HFF-Myc (cell line): ENCODE data around the gene NTM.

Experiments
- DNase-seq: peaks from one replicate; pipeline ENCODE4 v3.0.0-alpha.2; 2011; ENCODE audit warnings: low read depth; ENCODE audit errors: extremely low read depth
- H3K4me3 ChIP-seq: replicated peaks from 2 replicates; pipeline ENCODE4 v1.5.1; 2011; ENCODE audit warnings: low read depth, mild to moderate bottlenecking, control low read depth, low read length
- TF ChIP-seq, protein P1 (sequence below): IDR thresholded peaks from 2 replicates; pipeline ENCODE4 v1.5.1; 2012; ENCODE audit warnings: mild to moderate bottlenecking, low read depth, low read length, control low read depth; ENCODE audit errors: missing control alignments

Gene NTM

DNA sequence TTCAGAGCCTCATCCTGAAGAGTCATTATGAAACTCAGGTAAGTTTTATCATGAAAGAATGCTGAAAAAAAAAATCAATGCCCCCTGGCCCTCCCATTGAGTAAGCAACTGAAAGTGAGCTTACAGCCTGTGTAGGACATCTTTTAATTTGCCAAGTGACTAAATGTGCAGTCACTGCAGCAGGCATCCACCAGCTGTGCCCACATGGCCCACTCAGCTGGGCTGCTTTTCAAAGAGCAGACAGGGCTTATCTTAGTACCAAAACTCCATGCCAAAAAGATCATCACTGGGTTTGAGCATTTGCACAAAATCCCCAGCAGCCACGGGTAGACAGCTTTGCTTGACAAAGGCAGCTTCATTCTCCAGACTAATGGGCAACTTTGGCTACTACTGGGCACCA lies 709.7 kb downstream of the NTM start:
- DNase-seq = no peak
- TF ChIP-seq, protein P1, sequence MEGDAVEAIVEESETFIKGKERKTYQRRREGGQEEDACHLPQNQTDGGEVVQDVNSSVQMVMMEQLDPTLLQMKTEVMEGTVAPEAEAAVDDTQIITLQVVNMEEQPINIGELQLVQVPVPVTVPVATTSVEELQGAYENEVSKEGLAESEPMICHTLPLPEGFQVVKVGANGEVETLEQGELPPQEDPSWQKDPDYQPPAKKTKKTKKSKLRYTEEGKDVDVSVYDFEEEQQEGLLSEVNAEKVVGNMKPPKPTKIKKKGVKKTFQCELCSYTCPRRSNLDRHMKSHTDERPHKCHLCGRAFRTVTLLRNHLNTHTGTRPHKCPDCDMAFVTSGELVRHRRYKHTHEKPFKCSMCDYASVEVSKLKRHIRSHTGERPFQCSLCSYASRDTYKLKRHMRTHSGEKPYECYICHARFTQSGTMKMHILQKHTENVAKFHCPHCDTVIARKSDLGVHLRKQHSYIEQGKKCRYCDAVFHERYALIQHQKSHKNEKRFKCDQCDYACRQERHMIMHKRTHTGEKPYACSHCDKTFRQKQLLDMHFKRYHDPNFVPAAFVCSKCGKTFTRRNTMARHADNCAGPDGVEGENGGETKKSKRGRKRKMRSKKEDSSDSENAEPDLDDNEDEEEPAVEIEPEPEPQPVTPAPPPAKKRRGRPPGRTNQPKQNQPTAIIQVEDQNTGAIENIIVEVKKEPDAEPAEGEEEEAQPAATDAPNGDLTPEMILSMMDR = no peak
- H3K4me3 ChIP-seq = no peak overlapping the region

GRCh38 chr11:132082566-132082965 lies 712.2 kb downstream of the NTM start:
- H3K4me3 ChIP-seq = no peak overlapping the region
- TF ChIP-seq, protein P1 = no peak
- DNase-seq = no peak

DNA sequence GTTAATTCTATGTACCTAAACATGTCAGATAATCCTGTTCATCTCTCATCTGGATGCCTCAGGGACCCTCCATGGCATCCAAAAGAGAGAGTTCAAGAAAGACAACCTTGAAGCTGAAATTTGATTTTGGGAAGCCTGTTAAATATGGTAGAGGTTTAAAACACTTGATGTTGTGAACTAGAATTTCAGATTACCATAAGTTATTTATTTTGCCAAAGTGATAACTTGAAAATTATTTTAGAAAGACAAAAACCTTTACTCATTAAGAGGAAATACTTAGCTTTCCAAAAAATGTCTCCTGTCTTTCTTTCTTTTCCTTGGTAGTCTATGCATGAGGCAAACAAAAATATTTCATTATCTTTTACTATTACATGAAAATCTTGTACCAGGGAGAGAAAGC lies 714.0 kb downstream of the NTM start:
- no peak for DNase-seq
- TF ChIP-seq, protein P1 = no peak
- no peak overlapping the region for H3K4me3 ChIP-seq

DNA sequence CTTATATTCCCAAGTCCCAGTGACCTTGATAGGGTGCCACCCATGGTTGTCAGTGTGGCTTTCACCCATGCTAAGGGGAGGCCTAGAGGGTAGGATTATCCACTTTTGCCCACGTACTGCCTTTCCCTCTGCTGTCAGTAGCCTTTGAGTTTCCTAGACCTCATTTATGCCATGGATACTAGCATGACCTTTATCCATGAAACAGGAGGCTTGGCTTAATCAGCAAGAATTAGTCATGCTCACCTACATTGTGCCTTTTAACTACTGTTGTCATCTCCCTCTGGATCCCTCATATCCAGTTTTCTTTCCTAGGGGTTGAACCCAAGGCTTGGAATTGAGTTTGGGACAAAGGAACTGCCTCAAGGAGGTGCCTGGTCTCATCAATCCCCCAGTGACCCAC lies 716.7 kb downstream of the NTM start:
- DNase-seq = no peak

GRCh38 chr11:132088551-132088950 lies 718.1 kb downstream of the NTM start:
- no peak overlapping the region for H3K4me3 ChIP-seq
- TF ChIP-seq, protein P1 = no peak
- no peak for DNase-seq

More for the DNA sequence above, 716.7 kb downstream of the NTM start:
- no peak overlapping the region for H3K4me3 ChIP-seq
- TF ChIP-seq, protein P1 = no peak

GRCh38 chr11:132093536-132094259 lies 723.3 kb downstream of the NTM start:
- no peak for DNase-seq
- no peak overlapping the region for H3K4me3 ChIP-seq
- TF ChIP-seq, protein P1 = no peak

DNA sequence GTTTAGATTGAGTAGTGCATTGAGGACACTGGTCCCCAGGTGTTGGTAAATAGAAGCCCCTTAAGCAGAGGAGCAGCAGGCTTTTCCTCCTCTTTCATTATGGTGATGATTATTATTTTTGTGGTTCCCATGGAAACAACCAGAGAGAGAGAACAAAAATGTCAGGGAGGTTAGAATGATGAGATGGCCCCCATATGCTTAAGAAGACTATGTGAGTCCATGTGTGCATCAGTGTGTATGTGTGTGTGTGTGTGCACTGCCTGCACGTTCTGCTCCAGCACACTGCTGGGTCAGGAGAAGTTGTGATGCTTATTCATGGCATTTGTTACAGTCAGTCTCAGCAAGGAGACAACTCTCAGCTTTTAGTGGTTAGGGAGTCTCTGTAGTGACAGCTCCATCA lies 724.2 kb downstream of the NTM start:
- no peak for DNase-seq

More for the DNA sequence above, 724.2 kb downstream of the NTM start:
- TF ChIP-seq, protein P1 = no peak
- H3K4me3 ChIP-seq = no peak overlapping the region
